ENCODE measurements around the gene SMAD7. TPM values are rescaled to one million over a fixed set of nuclear protein-coding genes. Genes with fewer than 3 reads are reported as not detected.

SMAD7 gene
- total and polyA plus RNA-seq, 10 of the 15 experiments (the other 5 are each of a cell fraction or from before 2014, with no cell fraction given) = 1.3 to 22.5 (median 8.0) TPM

- TF ChIP-seq BACH1 (IDR thresholded peaks at IDR 0.05; ENCODE audit: borderline replicate concordance) = no peak
- TF ChIP-seq TBL1XR1 (IDR thresholded peaks at IDR 0.05; ENCODE audit: low read depth, low read length) = no peak
- no peak for TF ChIP-seq RCOR1 (conservative IDR thresholded peaks at IDR 0.05; ENCODE audit: low read depth, low read length)
Measured at GRCh38 chr18:48885924-48886400, 64.8 kb downstream of the SMAD7 start (continued).

- DNase-seq (ENCODE audit: low read depth, low spot score) (no peak), ATAC-seq (peak; percentile 18; the same call in 1 of the 3 replicates), FAIRE-seq (no peak)
- no peaks in the 10 kb centered on the region for H3K9me3 ChIP-seq (replicated peaks; ENCODE audit: control insufficient read depth, insufficient read depth, low read length)
- no peaks in the 10 kb centered on the region for H3K27me3 ChIP-seq (replicated peaks in 1 of 2; ENCODE audit: control insufficient read depth in 2 of 2, insufficient read depth in 2 of 2, low read length in 1 of 2)
- in situ Hi-C loops (cut with MboI) = no loop called here
- H3K4me1 ChIP-seq (ENCODE audit: control insufficient read depth, insufficient read depth, low read length) = no peaks in the 10 kb centered on the region
- SMC1A ChIA-PET (ENCODE audit: uncharacterized antibody, unreplicated experiment) = interaction anchor here (1.0 kb wide), 1 partner anchor 10 kb away, joined by 4 read pairs; no protein-coding TSS in a partner anchor
- H4K20me1 ChIP-seq (ENCODE audit: control insufficient read depth, insufficient read depth) = no peaks in the 10 kb centered on the region
- RAD21 ChIA-PET (ENCODE audit: unreplicated experiment) = interaction anchor here (1.0 kb wide), 1 partner anchor 100 kb away, joined by 3 read pairs; no protein-coding TSS in a partner anchor
- H3K27ac ChIP-seq (ENCODE audit: control insufficient read depth, insufficient read depth) = no peak overlapping the region
- H3K79me2 ChIP-seq (ENCODE audit: control insufficient read depth, insufficient read depth, low read length) = no peaks in the 10 kb centered on the region
- intact Hi-C loops (cut with micrococcal nuclease; ENCODE audit: unreplicated experiment) = no loop called here
- POLR2A ChIA-PET = interaction anchor here (1.3 kb wide), 1 partner anchor 17 kb away, joined by 3 read pairs; no protein-coding TSS in a partner anchor
- no peak overlapping the region for H3K9ac ChIP-seq (ENCODE audit: control insufficient read depth, insufficient read depth, low read length)
- no peak overlapping the region for H3K4me3 ChIP-seq
- H2AFZ ChIP-seq (ENCODE audit: control insufficient read depth, low read depth, low read length) = no peak overlapping the region
- CTCF ChIA-PET = no interaction called here
- H3K36me3 ChIP-seq (ENCODE audit: control insufficient read depth in 2 of 2, insufficient read depth in 2 of 2, low read length in 1 of 2) = no peaks in the 10 kb centered on the region
- BruUV-seq (replicated peaks) = no TSS peak
- 63% methylated on average over 11 of the region's 11 CpGs for WGBS (ENCODE audit: insufficient coverage, insufficient replicate concordance, low lambda C conversion rate, missing lambda C conversion rate)
- no peak overlapping the region for H3K4me2 ChIP-seq (ENCODE audit: control insufficient read depth, insufficient read depth)
- TF ChIP-seq GATAD2B (conservative IDR thresholded peaks at IDR 0.05; ENCODE audit: low read depth) = no peak
- TF ChIP-seq, protein P1, sequence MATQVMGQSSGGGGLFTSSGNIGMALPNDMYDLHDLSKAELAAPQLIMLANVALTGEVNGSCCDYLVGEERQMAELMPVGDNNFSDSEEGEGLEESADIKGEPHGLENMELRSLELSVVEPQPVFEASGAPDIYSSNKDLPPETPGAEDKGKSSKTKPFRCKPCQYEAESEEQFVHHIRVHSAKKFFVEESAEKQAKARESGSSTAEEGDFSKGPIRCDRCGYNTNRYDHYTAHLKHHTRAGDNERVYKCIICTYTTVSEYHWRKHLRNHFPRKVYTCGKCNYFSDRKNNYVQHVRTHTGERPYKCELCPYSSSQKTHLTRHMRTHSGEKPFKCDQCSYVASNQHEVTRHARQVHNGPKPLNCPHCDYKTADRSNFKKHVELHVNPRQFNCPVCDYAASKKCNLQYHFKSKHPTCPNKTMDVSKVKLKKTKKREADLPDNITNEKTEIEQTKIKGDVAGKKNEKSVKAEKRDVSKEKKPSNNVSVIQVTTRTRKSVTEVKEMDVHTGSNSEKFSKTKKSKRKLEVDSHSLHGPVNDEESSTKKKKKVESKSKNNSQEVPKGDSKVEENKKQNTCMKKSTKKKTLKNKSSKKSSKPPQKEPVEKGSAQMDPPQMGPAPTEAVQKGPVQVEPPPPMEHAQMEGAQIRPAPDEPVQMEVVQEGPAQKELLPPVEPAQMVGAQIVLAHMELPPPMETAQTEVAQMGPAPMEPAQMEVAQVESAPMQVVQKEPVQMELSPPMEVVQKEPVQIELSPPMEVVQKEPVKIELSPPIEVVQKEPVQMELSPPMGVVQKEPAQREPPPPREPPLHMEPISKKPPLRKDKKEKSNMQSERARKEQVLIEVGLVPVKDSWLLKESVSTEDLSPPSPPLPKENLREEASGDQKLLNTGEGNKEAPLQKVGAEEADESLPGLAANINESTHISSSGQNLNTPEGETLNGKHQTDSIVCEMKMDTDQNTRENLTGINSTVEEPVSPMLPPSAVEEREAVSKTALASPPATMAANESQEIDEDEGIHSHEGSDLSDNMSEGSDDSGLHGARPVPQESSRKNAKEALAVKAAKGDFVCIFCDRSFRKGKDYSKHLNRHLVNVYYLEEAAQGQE (IDR thresholded peaks at IDR 0.05; ENCODE audit: low read depth, low read length) = no peak
- no peak for TF ChIP-seq STAT1 (conservative IDR thresholded peaks at IDR 0.05)
- no peak for TF ChIP-seq POLR2AphosphoS5 (IDR thresholded peaks at IDR 0.05; ENCODE audit: low read length)
- no peak for TF ChIP-seq ZNF622 (IDR thresholded peaks at IDR 0.05)
- TF ChIP-seq, protein P2, sequence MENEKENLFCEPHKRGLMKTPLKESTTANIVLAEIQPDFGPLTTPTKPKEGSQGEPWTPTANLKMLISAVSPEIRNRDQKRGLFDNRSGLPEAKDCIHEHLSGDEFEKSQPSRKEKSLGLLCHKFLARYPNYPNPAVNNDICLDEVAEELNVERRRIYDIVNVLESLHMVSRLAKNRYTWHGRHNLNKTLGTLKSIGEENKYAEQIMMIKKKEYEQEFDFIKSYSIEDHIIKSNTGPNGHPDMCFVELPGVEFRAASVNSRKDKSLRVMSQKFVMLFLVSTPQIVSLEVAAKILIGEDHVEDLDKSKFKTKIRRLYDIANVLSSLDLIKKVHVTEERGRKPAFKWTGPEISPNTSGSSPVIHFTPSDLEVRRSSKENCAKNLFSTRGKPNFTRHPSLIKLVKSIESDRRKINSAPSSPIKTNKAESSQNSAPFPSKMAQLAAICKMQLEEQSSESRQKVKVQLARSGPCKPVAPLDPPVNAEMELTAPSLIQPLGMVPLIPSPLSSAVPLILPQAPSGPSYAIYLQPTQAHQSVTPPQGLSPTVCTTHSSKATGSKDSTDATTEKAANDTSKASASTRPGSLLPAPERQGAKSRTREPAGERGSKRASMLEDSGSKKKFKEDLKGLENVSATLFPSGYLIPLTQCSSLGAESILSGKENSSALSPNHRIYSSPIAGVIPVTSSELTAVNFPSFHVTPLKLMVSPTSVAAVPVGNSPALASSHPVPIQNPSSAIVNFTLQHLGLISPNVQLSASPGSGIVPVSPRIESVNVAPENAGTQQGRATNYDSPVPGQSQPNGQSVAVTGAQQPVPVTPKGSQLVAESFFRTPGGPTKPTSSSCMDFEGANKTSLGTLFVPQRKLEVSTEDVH (IDR thresholded peaks at IDR 0.05; ENCODE audit: low read depth, partially characterized antibody) = no peak
- TF ChIP-seq ZSCAN29 (IDR thresholded peaks at IDR 0.05) = no peak
- TF ChIP-seq ATF7 (IDR thresholded peaks at IDR 0.05; ENCODE audit: low read depth) = no peak
- no peak for TF ChIP-seq ZBTB33 (IDR thresholded peaks at IDR 0.05)
- TF ChIP-seq, protein P3, sequence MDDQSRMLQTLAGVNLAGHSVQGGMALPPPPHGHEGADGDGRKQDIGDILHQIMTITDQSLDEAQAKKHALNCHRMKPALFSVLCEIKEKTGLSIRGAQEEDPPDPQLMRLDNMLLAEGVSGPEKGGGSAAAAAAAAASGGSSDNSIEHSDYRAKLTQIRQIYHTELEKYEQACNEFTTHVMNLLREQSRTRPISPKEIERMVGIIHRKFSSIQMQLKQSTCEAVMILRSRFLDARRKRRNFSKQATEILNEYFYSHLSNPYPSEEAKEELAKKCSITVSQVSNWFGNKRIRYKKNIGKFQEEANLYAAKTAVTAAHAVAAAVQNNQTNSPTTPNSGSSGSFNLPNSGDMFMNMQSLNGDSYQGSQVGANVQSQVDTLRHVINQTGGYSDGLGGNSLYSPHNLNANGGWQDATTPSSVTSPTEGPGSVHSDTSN (IDR thresholded peaks at IDR 0.05; ENCODE audit: insufficient replicate concordance, low read depth, low read length) = no peak
Measured at GRCh38 chr18:48885266-48885923, 65.4 kb downstream of the SMAD7 start.
